ENCODE data around the gene TAS1R2. TPM values are rescaled to one million over a fixed set of nuclear protein-coding genes. Genes with fewer than 3 reads are reported as not detected.

The TAS1R2 gene
- total RNA-seq, 1 donor from 2014 or later = not detected

- H3K79me2 ChIP-seq (ENCODE audit: insufficient read depth, low read length) = no peaks in the 10 kb centered on the region
- no peaks in the 10 kb centered on the region for H3K9me3 Mint-ChIP-seq (ENCODE audit: unreplicated experiment)
- H3K9me3 ChIP-seq (ENCODE audit: insufficient read depth, low read depth, low read length) = no peaks in the 10 kb centered on the region
- H3K4me3 ChIP-seq (ENCODE audit: insufficient read depth, low read depth, low read length) = no peak overlapping the region
- no peak overlapping the region for H3K9ac ChIP-seq (ENCODE audit: low read length)
- no peak for DNase-seq (ENCODE audit: low read depth)
- no peak overlapping the region for H3K27ac Mint-ChIP-seq (ENCODE audit: unreplicated experiment)
- no peak overlapping the region for H3K4me2 ChIP-seq (ENCODE audit: low read length)
- H3K4me3 Mint-ChIP-seq (ENCODE audit: unreplicated experiment) = no peak overlapping the region
- H3K27me3 Mint-ChIP-seq (ENCODE audit: low read depth, unreplicated experiment) = peaks cover 62% of the 10 kb centered on the region
- H3K36me3 Mint-ChIP-seq (ENCODE audit: low read depth, unreplicated experiment) = no peaks in the 10 kb centered on the region
- H3K27ac ChIP-seq (ENCODE audit: low read depth, low read length) = no peak overlapping the region
- no peaks in the 10 kb centered on the region for H3K4me1 ChIP-seq (ENCODE audit: insufficient read depth, low read length)
- H3K36me3 ChIP-seq (ENCODE audit: insufficient read depth, low read length) = no peaks in the 10 kb centered on the region
- no peaks in the 10 kb centered on the region for H4K20me1 ChIP-seq (ENCODE audit: insufficient read depth, low read length)
- FAIRE-seq = no peak
- peaks cover 6% of the 10 kb centered on the region for H3K4me1 Mint-ChIP-seq (ENCODE audit: low read depth, unreplicated experiment)
- H2AFZ ChIP-seq (ENCODE audit: low read depth, low read length) = no peak overlapping the region
- no peak for TF ChIP-seq CTCF (IDR thresholded peaks at IDR 0.05; ENCODE audit: insufficient read depth, low read depth, low read length)
- no peak for TF ChIP-seq EZH2 (IDR thresholded peaks at IDR 0.05; ENCODE audit: insufficient read depth, low read length)
- H3K27me3 ChIP-seq (ENCODE audit: insufficient read depth, low read length) = peaks cover 17% of the 10 kb centered on the region
These were observed 44.5 kb downstream of the TAS1R2 start for GRCh38 chr1:18814874-18815531.

DNA sequence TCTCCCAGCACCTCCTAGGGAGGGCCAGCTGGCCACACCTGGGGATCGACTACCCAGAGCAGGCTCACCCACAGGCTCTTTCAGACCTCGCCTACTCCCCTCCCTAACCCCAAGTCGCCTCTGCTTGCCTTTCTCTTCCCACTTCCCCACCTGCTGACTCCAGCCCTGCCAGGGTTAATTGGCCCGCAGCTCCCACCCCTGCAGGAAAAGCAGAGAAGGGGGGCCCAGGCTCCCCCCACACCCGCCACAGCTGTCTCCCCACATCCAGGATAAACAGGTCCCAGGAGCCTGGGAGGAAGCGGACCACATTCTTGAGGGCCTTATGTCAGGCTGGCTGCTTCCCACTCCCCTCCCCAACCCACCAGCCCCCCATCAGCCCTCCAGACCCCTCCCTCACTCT, 45.0 kb downstream of the TAS1R2 start:
- FAIRE-seq = no peak
- no peak overlapping the region for H3K27ac ChIP-seq (ENCODE audit: low read depth, low read length)
- H2AFZ ChIP-seq (ENCODE audit: low read depth, low read length) = no peak overlapping the region
- no peak overlapping the region for H3K9ac ChIP-seq (ENCODE audit: low read length)
- no peaks in the 10 kb centered on the region for H3K36me3 ChIP-seq (ENCODE audit: insufficient read depth, low read length)
- H3K9me3 Mint-ChIP-seq (ENCODE audit: unreplicated experiment) = no peaks in the 10 kb centered on the region
- peaks cover 64% of the 10 kb centered on the region for H3K27me3 Mint-ChIP-seq (ENCODE audit: low read depth, unreplicated experiment)
- H3K4me3 Mint-ChIP-seq (ENCODE audit: unreplicated experiment) = no peak overlapping the region
- peaks cover 14% of the 10 kb centered on the region for H3K27me3 ChIP-seq (ENCODE audit: insufficient read depth, low read length)
- no peaks in the 10 kb centered on the region for H3K79me2 ChIP-seq (ENCODE audit: insufficient read depth, low read length)
- no peaks in the 10 kb centered on the region for H4K20me1 ChIP-seq (ENCODE audit: insufficient read depth, low read length)
- TF ChIP-seq EZH2 (IDR thresholded peaks at IDR 0.05; ENCODE audit: insufficient read depth, low read length) = no peak
- TF ChIP-seq CTCF (IDR thresholded peaks at IDR 0.05; ENCODE audit: insufficient read depth, low read depth, low read length) = no peak
- no peaks in the 10 kb centered on the region for H3K9me3 ChIP-seq (ENCODE audit: insufficient read depth, low read depth, low read length)
- DNase-seq (ENCODE audit: low read depth) = no peak
- no peaks in the 10 kb centered on the region for H3K36me3 Mint-ChIP-seq (ENCODE audit: low read depth, unreplicated experiment)
- no peak overlapping the region for H3K4me2 ChIP-seq (ENCODE audit: low read length)
- H3K4me3 ChIP-seq (ENCODE audit: insufficient read depth, low read depth, low read length) = no peak overlapping the region
- H3K27ac Mint-ChIP-seq (ENCODE audit: unreplicated experiment) = no peak overlapping the region
- no peaks in the 10 kb centered on the region for H3K4me1 ChIP-seq (ENCODE audit: insufficient read depth, low read length)
- H3K4me1 Mint-ChIP-seq (ENCODE audit: low read depth, unreplicated experiment) = peaks cover 6% of the 10 kb centered on the region

- Histone ChIP-seq H3K4me2 (ENCODE audit: low read length) (no peak overlapping the region), H2AFZ (ENCODE audit: low read depth, low read length) (no peak overlapping the region), H3K9me3 (ENCODE audit: insufficient read depth, low read depth, low read length) (no peaks in the 10 kb centered on the region), H3K27ac (ENCODE audit: low read depth, low read length) (no peak overlapping the region), H3K4me3 (ENCODE audit: insufficient read depth, low read depth, low read length) (no peak overlapping the region), H3K27me3 (ENCODE audit: insufficient read depth, low read length) (peaks cover 4% of the 10 kb centered on the region), H4K20me1 (ENCODE audit: insufficient read depth, low read length) (no peaks in the 10 kb centered on the region), H3K9ac (ENCODE audit: low read length) (no peak overlapping the region), H3K79me2 (ENCODE audit: insufficient read depth, low read length) (no peaks in the 10 kb centered on the region), H3K4me1 (ENCODE audit: insufficient read depth, low read length) (no peaks in the 10 kb centered on the region), H3K36me3 (ENCODE audit: insufficient read depth, low read length) (no peaks in the 10 kb centered on the region)
- H3K27ac Mint-ChIP-seq (ENCODE audit: unreplicated experiment) = no peak overlapping the region
- peaks cover 54% of the 10 kb centered on the region for H3K27me3 Mint-ChIP-seq (ENCODE audit: low read depth, unreplicated experiment)
- no peak for DNase-seq (ENCODE audit: low read depth)
- no peaks in the 10 kb centered on the region for H3K36me3 Mint-ChIP-seq (ENCODE audit: low read depth, unreplicated experiment)
- TF ChIP-seq EZH2 (IDR thresholded peaks at IDR 0.05; ENCODE audit: insufficient read depth, low read length) (no peak), CTCF (IDR thresholded peaks at IDR 0.05; ENCODE audit: insufficient read depth, low read depth, low read length) (no peak)
- no peak for FAIRE-seq
- peaks cover 6% of the 10 kb centered on the region for H3K4me1 Mint-ChIP-seq (ENCODE audit: low read depth, unreplicated experiment)
- no peak overlapping the region for H3K4me3 Mint-ChIP-seq (ENCODE audit: unreplicated experiment)
- H3K9me3 Mint-ChIP-seq (ENCODE audit: unreplicated experiment) = no peaks in the 10 kb centered on the region
These were observed 47.0 kb downstream of the TAS1R2 start for GRCh38 chr1:18812453-18812939.
